PC-9 (cell line): ENCODE measurements around the gene IQSEC1. TPM values are rescaled to one million over a fixed set of nuclear protein-coding genes. Genes with fewer than 3 reads are reported as not detected.

Experiments used
- BruUV-seq: library from RNA; stranded (reverse); fragments of 400-500 nt; replicated peaks from 2 replicates; lab custom pipeline; 2021; lab: Mats Ljungman, UMichigan
- CTCF ChIA-PET: fragments of 300-600 bp; sonication (Branson Sonifier 250); formaldehyde crosslinking; loops from one replicate; lab custom pipeline; 2022; ENCODE audit warnings: antibody characterized with exemption; lab: Charles Lee
- POLR2A ChIA-PET: fragments of 300-600 bp; sonication (Branson Sonifier 250); formaldehyde crosslinking; loops from one replicate; lab custom pipeline; 2022; ENCODE audit warnings: antibody characterized with exemption; ENCODE audit not compliant: unreplicated experiment; lab: Charles Lee
- DNase-seq, 2 experiments: peaks; one replicate each; pipeline versions ENCODE4 v3.0.0 to v3.0.0-alpha.2; 2015 to 2022; ENCODE audit warnings: mixed read lengths in 1 of 2
- H2AFZ ChIP-seq: fragments of 200-600 bp; sonication (generic); 2 replicates; pipeline ENCODE4 v1.8.1; 2017; ENCODE audit warnings: antibody characterized with exemption
- H3F3A ChIP-seq: fragments of 200-600 bp; sonication (generic); 2 replicates; pipeline ENCODE4 v1.8.1; 2017; ENCODE audit warnings: antibody characterized with exemption, mild to moderate bottlenecking, low read depth; ENCODE audit not compliant: insufficient read depth
- H3K27ac ChIP-seq: fragments of 200-600 bp; sonication (generic); 2 replicates; pipeline ENCODE4 v1.6.1; 2016; ENCODE audit warnings: mixed run types
- H3K27me3 ChIP-seq: fragments of 200-600 bp; sonication (generic); 2 replicates; pipeline ENCODE4 v1.6.1; 2016; ENCODE audit warnings: low read depth, mixed run types; ENCODE audit not compliant: insufficient read depth
- H3K36me3 ChIP-seq: fragments of 200-600 bp; sonication (generic); 2 replicates; pipeline ENCODE4 v1.6.1; 2016; ENCODE audit warnings: low read depth, mixed run types
- H3K4me1 ChIP-seq: fragments of 200-600 bp; sonication (generic); replicated peaks from 2 replicates; pipeline ENCODE4 v1.6.1; 2016; ENCODE audit warnings: mixed run types; ENCODE audit not compliant: insufficient read depth
- H3K4me2 ChIP-seq: fragments of 200-600 bp; sonication (generic); 2 replicates; pipeline ENCODE4 v1.6.1; 2017; ENCODE audit warnings: mixed run types
- H3K4me3 ChIP-seq: fragments of 200-600 bp; sonication (generic); 2 replicates; pipeline ENCODE4 v1.6.1; 2016; ENCODE audit warnings: mixed run types
- H3K79me2 ChIP-seq: fragments of 200-600 bp; sonication (generic); 2 replicates; pipeline ENCODE4 v1.6.1; 2017; ENCODE audit warnings: low read depth, mixed run types
- H3K9me2 ChIP-seq: fragments of 200-600 bp; sonication (generic); 2 replicates; pipeline ENCODE4 v1.8.1; 2017; ENCODE audit warnings: mild to moderate bottlenecking; ENCODE audit not compliant: insufficient read depth
- H3K9me3 ChIP-seq: fragments of 200-600 bp; sonication (generic); 2 replicates; pipeline ENCODE4 v1.8.1; 2016; ENCODE audit warnings: low read depth; ENCODE audit not compliant: insufficient read depth
- H4K20me1 ChIP-seq: fragments of 200-600 bp; sonication (generic); 2 replicates; pipeline ENCODE4 v1.8.1; 2017; ENCODE audit not compliant: insufficient read depth
- EZH2 ChIP-seq: fragments of 200-600 bp; sonication (generic); IDR thresholded peaks from 2 replicates; pipeline ENCODE4 v1.8.0; 2017; ENCODE audit warnings: antibody characterized with exemption, low read depth
- intact Hi-C: fragments of 100-400 bp; cut with micrococcal nuclease; formaldehyde crosslinking; loops from one replicate; pipeline ENCODE4 v1.10.0; 2022; ENCODE audit not compliant: unreplicated experiment
- total RNA-seq: library from RNA; stranded (reverse); gene quantifications from 2 replicates; pipeline ENCODE4 v1.2.3, GENCODE V29; 2021
- TF ChIP-seq, protein P1 (sequence below): fragments of 200-600 bp; sonication (generic); conservative IDR thresholded peaks from 2 replicates; pipeline ENCODE4 v1.6.1; 2017; ENCODE audit warnings: mixed run types, antibody characterized with exemption, mild to moderate bottlenecking, moderate library complexity

IQSEC1 gene
- total RNA-seq, 1 experiment from 2014 or later = 30.7 TPM

DNA sequence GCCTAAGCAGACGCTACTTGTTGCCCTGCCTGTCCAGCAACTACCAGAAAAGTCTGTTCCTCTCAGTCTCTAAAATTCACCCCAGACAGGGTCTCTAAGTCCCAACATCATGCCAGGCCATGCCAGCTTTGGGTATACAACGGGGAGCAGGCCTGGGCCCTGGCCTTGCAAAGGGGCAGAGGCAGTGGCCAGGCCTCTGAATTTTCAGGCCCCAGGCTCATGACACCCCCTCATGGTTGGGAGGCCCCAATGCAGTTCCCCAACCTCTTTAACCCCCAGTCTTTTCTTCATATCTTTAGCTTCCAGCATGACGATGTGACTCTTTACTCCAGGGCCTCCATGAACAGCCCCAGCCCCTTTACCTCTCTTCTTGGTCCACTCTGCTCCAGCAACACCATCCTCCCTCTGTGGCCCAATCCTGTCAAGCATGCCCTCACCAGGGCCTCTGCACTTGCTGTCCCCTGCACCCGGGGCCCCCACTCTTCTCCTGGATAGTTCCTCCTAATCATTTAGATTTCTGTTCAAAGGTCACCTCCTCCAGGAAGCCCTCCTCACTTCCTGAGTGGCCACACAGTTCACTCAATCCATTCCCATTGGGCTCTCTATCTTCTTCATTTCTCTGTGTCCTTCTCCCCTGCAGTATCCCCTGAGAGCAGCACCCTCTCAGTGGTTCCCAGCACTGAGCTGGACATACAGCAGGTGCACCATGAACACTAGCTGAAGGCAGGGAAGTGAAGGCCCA, 4.8 kb downstream of the IQSEC1 start:
- CTCF ChIA-PET = no interaction called here
- H3F3A ChIP-seq = peaks cover 4% of the 10 kb centered on the region; the same call in 1 of the 2 replicates
- no peaks in the 10 kb centered on the region for H3K36me3 ChIP-seq
- H3K27me3 ChIP-seq = no peaks in the 10 kb centered on the region
- H3K79me2 ChIP-seq = no peaks in the 10 kb centered on the region
- no peaks in the 10 kb centered on the region for H4K20me1 ChIP-seq
- TF ChIP-seq, protein P1, sequence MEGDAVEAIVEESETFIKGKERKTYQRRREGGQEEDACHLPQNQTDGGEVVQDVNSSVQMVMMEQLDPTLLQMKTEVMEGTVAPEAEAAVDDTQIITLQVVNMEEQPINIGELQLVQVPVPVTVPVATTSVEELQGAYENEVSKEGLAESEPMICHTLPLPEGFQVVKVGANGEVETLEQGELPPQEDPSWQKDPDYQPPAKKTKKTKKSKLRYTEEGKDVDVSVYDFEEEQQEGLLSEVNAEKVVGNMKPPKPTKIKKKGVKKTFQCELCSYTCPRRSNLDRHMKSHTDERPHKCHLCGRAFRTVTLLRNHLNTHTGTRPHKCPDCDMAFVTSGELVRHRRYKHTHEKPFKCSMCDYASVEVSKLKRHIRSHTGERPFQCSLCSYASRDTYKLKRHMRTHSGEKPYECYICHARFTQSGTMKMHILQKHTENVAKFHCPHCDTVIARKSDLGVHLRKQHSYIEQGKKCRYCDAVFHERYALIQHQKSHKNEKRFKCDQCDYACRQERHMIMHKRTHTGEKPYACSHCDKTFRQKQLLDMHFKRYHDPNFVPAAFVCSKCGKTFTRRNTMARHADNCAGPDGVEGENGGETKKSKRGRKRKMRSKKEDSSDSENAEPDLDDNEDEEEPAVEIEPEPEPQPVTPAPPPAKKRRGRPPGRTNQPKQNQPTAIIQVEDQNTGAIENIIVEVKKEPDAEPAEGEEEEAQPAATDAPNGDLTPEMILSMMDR = no peak
- no peak for TF ChIP-seq EZH2
- H3K9me3 ChIP-seq = no peaks in the 10 kb centered on the region
- no TSS peak for BruUV-seq
- H3K4me2 ChIP-seq = no peak overlapping the region
- no peak for DNase-seq
- H2AFZ ChIP-seq = no peak overlapping the region
- intact Hi-C loops = no loop called here
- H3K9me2 ChIP-seq = no peaks in the 10 kb centered on the region
- peaks cover 6% of the 10 kb centered on the region for H3K4me1 ChIP-seq
- POLR2A ChIA-PET = no interaction called here
- H3K4me3 ChIP-seq = no peak overlapping the region
- H3K27ac ChIP-seq = no peak overlapping the region

DNA sequence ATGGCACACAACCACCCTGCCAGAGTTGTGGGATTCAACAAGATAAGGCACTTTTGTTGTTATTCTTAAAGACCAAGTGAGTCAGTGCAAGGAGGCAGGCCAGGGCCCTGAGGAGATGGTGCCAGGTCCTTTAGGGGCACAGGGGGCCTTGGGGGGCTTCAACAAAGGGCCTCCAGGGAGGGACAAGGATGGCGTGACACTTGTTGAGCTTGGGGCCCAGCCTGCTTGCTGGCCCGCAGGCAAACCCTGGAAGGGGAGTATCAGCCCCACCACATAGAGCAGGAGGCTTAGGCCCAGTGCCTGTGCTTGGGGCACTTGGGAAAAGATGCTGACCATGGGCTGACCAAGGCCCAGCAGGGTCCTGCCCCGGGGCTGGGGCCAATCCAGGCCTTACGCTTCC, 5.5 kb downstream of the IQSEC1 start:
- no peak overlapping the region for H3K27ac ChIP-seq
- H3F3A ChIP-seq = peaks cover 7% of the 10 kb centered on the region; the same call in 1 of the 2 replicates
- H3K9me2 ChIP-seq = no peaks in the 10 kb centered on the region
- H4K20me1 ChIP-seq = no peaks in the 10 kb centered on the region
- H3K36me3 ChIP-seq = no peaks in the 10 kb centered on the region
- no peak for TF ChIP-seq EZH2
- TF ChIP-seq, protein P1 = no peak
- H3K9me3 ChIP-seq = no peaks in the 10 kb centered on the region
- intact Hi-C loops = no loop called here
- no peak overlapping the region for H3K4me2 ChIP-seq
- ChIA-PET POLR2A (no interaction called here), CTCF (no interaction called here)
- H2AFZ ChIP-seq = no peak overlapping the region
- H3K79me2 ChIP-seq = no peaks in the 10 kb centered on the region
- no peaks in the 10 kb centered on the region for H3K27me3 ChIP-seq
- H3K4me1 ChIP-seq = peaks cover 12% of the 10 kb centered on the region
- H3K4me3 ChIP-seq = no peak overlapping the region
- no TSS peak for BruUV-seq
- DNase-seq = no peak

DNA sequence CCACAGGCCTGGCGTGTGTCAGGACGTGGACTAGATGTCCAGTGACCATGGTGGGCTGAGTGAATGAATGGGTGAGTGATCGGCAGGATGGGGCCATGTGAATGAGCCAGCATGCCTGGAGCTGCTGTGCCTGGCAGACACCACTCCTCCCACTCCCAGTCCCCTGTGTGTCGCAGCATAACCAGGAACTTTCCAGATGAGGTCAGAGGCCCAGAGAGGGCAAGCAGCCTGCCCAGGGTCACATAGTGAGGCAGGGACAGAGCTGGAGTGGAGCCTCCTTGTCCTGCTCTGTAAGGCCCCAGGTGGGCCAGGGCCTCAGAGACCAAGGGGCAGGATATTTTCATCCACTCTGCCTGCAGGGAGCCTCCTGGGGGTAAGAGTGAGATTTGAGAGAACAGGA, 6.4 kb downstream of the IQSEC1 start:
- BruUV-seq = no TSS peak
- peaks cover 18% of the 10 kb centered on the region for H3K4me1 ChIP-seq
- no peaks in the 10 kb centered on the region for H3K36me3 ChIP-seq
- no peaks in the 10 kb centered on the region for H3K79me2 ChIP-seq
- H3K9me2 ChIP-seq = no peaks in the 10 kb centered on the region
- no peak overlapping the region for H3K27ac ChIP-seq
- DNase-seq = no peak
- no peaks in the 10 kb centered on the region for H4K20me1 ChIP-seq
- no peaks in the 10 kb centered on the region for H3K27me3 ChIP-seq
- H2AFZ ChIP-seq = no peak overlapping the region
- no peak overlapping the region for H3K4me2 ChIP-seq
- ChIA-PET CTCF (no interaction called here), POLR2A (interaction anchor here (0.5 kb wide), 1 partner anchor 216 kb away, joined by 3 read pairs; no protein-coding TSS in a partner anchor)
- TF ChIP-seq EZH2 = no peak
- TF ChIP-seq, protein P1 = no peak
- no peaks in the 10 kb centered on the region for H3K9me3 ChIP-seq
- H3F3A ChIP-seq = peaks cover 9% of the 10 kb centered on the region; the same call in 1 of the 2 replicates
- H3K4me3 ChIP-seq = no peak overlapping the region
- intact Hi-C loops = no loop called here
